Activated CD4-positive, alpha-beta T cell treated with anti-CD3 and anti-CD28 coated beads, Interleukin-2, amount 50 U/mL, for 24 hours (primary cell): ENCODE measurements around the gene THG1L.
"Not testable (repeated sequence)": the region's sequence is repeated elsewhere in the genome, so short reads cannot be mapped to it uniquely, and the experiment has no call there.

Experiments
- DNase-seq, 2 donors: peaks; one replicate each; pipeline ENCODE4 v3.0.0-alpha.2; 2020; ENCODE audit warnings: low read depth in 1 of 2, low spot score in 1 of 2

THG1L gene

GRCh38 chr5:157731272-157732129 is at the start of gene THG1L:
Gene THG1L, plus strand, starts transcription at chr5:157731420. Its CDS starts 21 bp downstream, at chr5:157731441.
- DNase-seq = peak; percentile 95 to 98

- no peak for DNase-seq
These were observed 49.0 kb upstream of the THG1L start for GRCh38 chr5:157682257-157682656.

GRCh38 chr5:157686276-157687197 is 44.7 kb upstream of the THG1L start:
- DNase-seq = not testable (repeated sequence)

- no peak for DNase-seq
These were observed 44.0 kb upstream of the THG1L start for GRCh38 chr5:157687198-157687554.

- DNase-seq = no peak
These were observed 41.1 kb upstream of the THG1L start for GRCh38 chr5:157689942-157690689.

GRCh38 chr5:157690690-157691433 is 40.4 kb upstream of the THG1L start:
- DNase-seq = no peak

GRCh38 chr5:157693816-157694215 is 37.4 kb upstream of the THG1L start:
- not testable (repeated sequence) for DNase-seq

GRCh38 chr5:157696154-157696553 is 35.1 kb upstream of the THG1L start:
- DNase-seq = not testable (repeated sequence)

GRCh38 chr5:157698674-157699073 is 32.5 kb upstream of the THG1L start:
- DNase-seq = not testable (repeated sequence)

- no peak for DNase-seq
These were observed 27.5 kb upstream of the THG1L start for GRCh38 chr5:157703736-157704135.

- DNase-seq = no peak
These were observed 22.4 kb upstream of the THG1L start for GRCh38 chr5:157708866-157709265.

GRCh38 chr5:157709346-157709745 is 21.9 kb upstream of the THG1L start:
- no peak for DNase-seq

GRCh38 chr5:157710431-157710830 is 20.8 kb upstream of the THG1L start:
- no peak for DNase-seq

- no peak for DNase-seq
These were observed 20.3 kb upstream of the THG1L start for GRCh38 chr5:157710882-157711281.

GRCh38 chr5:157713830-157714595 is 17.2 kb upstream of the THG1L start:
- DNase-seq = no peak

- no peak for DNase-seq
These were observed 16.7 kb upstream of the THG1L start for GRCh38 chr5:157714596-157714864.

- DNase-seq = peak in 1 of 2 donors; percentile 23
These were observed 12.7 kb upstream of the THG1L start for GRCh38 chr5:157718519-157718918.

- DNase-seq = no peak
These were observed 12.0 kb upstream of the THG1L start for GRCh38 chr5:157719245-157719644.

GRCh38 chr5:157721159-157721558 is 10.1 kb upstream of the THG1L start:
- DNase-seq = no peak

GRCh38 chr5:157722895-157723294 is 8.3 kb upstream of the THG1L start:
- not testable (repeated sequence) for DNase-seq
